Activated CD8-positive, alpha-beta T cell treated with anti-CD3 and anti-CD28 coated beads, Interleukin-2, amount 10 ng/mL, durations not matched to agents 7 days and 5 days (primary cell): Measurements from ENCODE around the gene SMIM36. TPM values are rescaled to one million over a fixed set of nuclear protein-coding genes. Genes with fewer than 3 reads are reported as not detected.
"Not testable (repeated sequence)": the region's sequence is repeated elsewhere in the genome, so short reads cannot be mapped to it uniquely, and the experiment has no call there.

Experiments used
- ATAC-seq: fragments of 150-1000 bp; cut with Tn5 transposase; one replicate; pipeline ENCODE4 v1.10.0; 2021; ENCODE audit warnings: moderate library complexity
- CTCF ChIA-PET: fragments of 350-600 bp; sonication (Branson Sonifier 250); formaldehyde crosslinking; loops from one replicate; lab custom pipeline; 2021; ENCODE audit warnings: antibody characterized with exemption; lab: Charles Lee
- POLR2A ChIA-PET: fragments of 350-600 bp; sonication (Branson Sonifier 250); formaldehyde crosslinking; loops from one replicate; lab custom pipeline; 2021; ENCODE audit warnings: antibody characterized with exemption; lab: Charles Lee
- DNase-seq: peaks from one replicate; pipeline ENCODE4 v3.0.0-alpha.2; 2020
- H3K27ac Mint-ChIP-seq: one replicate; pipeline ENCODE4 v1.8.0; 2021; ENCODE audit warnings: mild to moderate bottlenecking, mixed read lengths
- H3K27me3 Mint-ChIP-seq: one replicate; pipeline ENCODE4 v1.8.0; 2021; ENCODE audit warnings: low read depth, mixed read lengths
- H3K36me3 Mint-ChIP-seq: one replicate; pipeline ENCODE4 v1.8.0; 2021; ENCODE audit warnings: low read depth, mixed read lengths
- H3K4me1 Mint-ChIP-seq: one replicate; pipeline ENCODE4 v1.8.0; 2021; ENCODE audit warnings: low read depth, mixed read lengths
- H3K4me3 Mint-ChIP-seq: one replicate; pipeline ENCODE4 v1.8.0; 2021; ENCODE audit warnings: mild to moderate bottlenecking, mixed read lengths
- H3K9me3 Mint-ChIP-seq: one replicate; pipeline ENCODE4 v1.8.0; 2022; ENCODE audit warnings: mixed read lengths; ENCODE audit not compliant: insufficient read depth
- total RNA-seq, 2 experiments: library from RNA; stranded (reverse); gene quantifications; one replicate each; pipeline ENCODE4 v1.2.3, GENCODE V29; 2021

The SMIM36 gene
- total RNA-seq, 2 experiments from 2014 or later, result not detected

DNA sequence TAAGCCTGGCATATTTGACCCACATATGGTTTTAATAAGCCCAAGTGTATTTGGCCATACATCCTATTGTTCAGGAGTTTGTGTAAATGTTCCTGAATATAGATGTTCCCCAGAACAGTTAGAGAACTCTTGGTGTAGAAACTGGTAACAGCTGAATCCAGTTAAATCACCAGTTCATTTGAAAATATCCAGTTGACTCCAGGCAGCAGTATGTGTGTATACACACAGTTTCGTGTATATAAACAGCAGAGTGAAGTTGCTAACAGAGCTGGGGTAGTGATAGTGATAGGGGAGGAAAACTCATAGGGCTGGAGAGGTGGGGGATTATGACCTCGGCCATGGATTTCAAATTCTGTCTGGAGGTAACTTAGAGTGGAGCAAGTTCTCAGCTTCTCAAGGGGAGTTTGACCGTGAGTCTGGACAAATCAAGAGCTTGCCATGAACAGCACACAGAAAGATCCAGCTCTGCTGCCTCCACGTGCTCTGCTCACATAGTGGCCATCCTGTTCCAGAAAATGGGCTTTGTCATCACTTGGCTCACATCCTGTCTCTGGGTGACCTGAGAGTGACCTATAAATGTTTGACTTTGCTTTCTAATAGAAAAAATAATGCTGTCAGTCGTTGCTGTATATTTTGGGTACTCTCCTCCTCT lies 59.0 kb downstream of the SMIM36 start:
- Mint-ChIP-seq H3K9me3 (no peaks in the 10 kb centered on the region), H3K4me1 (peaks cover 21% of the 10 kb centered on the region), H3K4me3 (no peak overlapping the region), H3K27me3 (peaks cover 16% of the 10 kb centered on the region), H3K27ac (peak overlapping the region; percentile 16), H3K36me3 (no peaks in the 10 kb centered on the region)
- CTCF ChIA-PET, result no interaction called here
- ATAC-seq (no peak), DNase-seq (no peak)
- POLR2A ChIA-PET, result interaction anchor here (0.5 kb wide), 1 partner anchor 64 kb away, joined by 3 read pairs; no protein-coding TSS in a partner anchor

DNA sequence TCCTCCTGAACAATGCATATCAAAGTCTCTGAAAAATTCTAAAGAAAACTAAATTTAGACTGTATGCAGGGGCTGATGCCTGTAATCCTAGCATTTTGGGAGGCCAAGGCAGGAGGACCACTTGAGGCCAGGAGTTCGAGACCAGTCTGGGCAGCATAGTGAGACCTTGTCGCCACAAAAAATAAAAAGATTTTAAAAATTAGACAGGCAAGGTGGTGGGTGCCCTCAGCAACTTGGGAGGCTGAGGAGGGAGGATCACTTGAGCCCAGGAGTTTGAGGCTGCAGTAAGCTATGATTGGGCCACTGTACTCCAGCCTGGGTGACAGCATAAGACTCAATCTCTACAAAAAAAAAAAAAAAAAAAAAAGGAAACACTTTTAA lies 59.5 kb downstream of the SMIM36 start:
- no peaks in the 10 kb centered on the region for H3K9me3 Mint-ChIP-seq
- H3K4me1 Mint-ChIP-seq, result peaks cover 21% of the 10 kb centered on the region
- peaks cover 15% of the 10 kb centered on the region for H3K27me3 Mint-ChIP-seq
- no peaks in the 10 kb centered on the region for H3K36me3 Mint-ChIP-seq
- ChIA-PET CTCF (no interaction called here), POLR2A (interaction anchor here (0.5 kb wide), 1 partner anchor 64 kb away, joined by 3 read pairs; no protein-coding TSS in a partner anchor)
- H3K27ac Mint-ChIP-seq, result no peak overlapping the region
- DNase-seq (no peak), ATAC-seq (no peak)
- no peak overlapping the region for H3K4me3 Mint-ChIP-seq

DNA sequence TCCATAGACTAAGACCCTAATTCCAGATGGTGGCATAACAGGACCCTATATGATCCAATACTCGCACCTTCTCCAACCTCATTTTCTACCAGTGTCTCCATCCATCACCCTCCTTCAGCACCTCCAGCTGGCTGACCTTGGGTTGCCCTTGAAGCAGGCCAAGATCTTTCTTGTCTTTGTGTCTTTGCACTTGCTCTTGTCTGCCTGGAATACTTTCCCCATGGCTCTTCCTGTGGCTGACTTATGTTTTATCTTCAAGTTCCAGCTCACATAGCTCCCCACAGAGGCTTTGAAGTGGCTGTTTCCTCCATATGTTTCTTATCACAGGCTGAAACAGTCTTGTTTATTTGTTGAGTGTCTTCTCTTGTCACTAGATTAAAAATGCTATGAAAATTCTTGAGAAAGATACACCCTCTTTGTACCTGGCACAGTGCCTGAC lies 60.0 kb downstream of the SMIM36 start:
- no peak for ATAC-seq
- Mint-ChIP-seq H3K4me1 (peaks cover 21% of the 10 kb centered on the region), H3K4me3 (no peak overlapping the region), H3K9me3 (no peaks in the 10 kb centered on the region), H3K27ac (no peak overlapping the region), H3K27me3 (peaks cover 12% of the 10 kb centered on the region), H3K36me3 (no peaks in the 10 kb centered on the region)
- CTCF ChIA-PET, result no interaction called here
- DNase-seq, result no peak
- POLR2A ChIA-PET, result no interaction called here

DNA sequence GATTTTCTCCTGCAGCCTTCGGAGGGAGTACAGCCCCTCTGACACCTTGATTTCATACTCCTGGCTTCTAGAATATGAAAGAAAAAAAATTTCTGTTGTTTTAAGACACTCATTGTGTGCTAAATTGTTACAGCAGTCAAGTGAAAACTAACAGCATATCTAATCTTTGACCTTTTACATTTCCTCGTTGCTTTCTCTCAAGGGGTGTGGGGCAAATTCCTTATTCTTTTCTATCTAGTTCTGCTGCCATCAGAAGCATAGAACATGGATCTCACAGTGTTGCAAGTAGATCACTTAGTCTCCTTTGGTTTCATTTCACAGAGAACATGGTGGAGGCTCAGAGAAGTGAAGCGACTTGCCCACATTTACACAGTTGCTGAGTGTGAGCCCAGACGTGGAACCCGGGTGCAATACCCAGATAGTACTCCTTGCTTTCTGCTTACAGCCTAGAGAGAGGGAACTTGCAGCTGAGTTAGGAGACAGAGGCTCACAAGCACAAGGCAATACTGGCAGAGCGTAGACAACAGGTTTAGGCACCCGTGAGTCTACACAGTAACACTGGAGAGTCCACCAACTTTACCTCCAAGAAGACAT lies 60.9 kb downstream of the SMIM36 start:
- H3K27ac Mint-ChIP-seq, result no peak overlapping the region
- no peaks in the 10 kb centered on the region for H3K9me3 Mint-ChIP-seq
- peaks cover 8% of the 10 kb centered on the region for H3K27me3 Mint-ChIP-seq
- CTCF ChIA-PET, result no interaction called here
- no peak for DNase-seq
- no peaks in the 10 kb centered on the region for H3K36me3 Mint-ChIP-seq
- H3K4me3 Mint-ChIP-seq, result no peak overlapping the region
- ATAC-seq, result no peak
- POLR2A ChIA-PET, result no interaction called here
- H3K4me1 Mint-ChIP-seq, result peaks cover 21% of the 10 kb centered on the region

DNA sequence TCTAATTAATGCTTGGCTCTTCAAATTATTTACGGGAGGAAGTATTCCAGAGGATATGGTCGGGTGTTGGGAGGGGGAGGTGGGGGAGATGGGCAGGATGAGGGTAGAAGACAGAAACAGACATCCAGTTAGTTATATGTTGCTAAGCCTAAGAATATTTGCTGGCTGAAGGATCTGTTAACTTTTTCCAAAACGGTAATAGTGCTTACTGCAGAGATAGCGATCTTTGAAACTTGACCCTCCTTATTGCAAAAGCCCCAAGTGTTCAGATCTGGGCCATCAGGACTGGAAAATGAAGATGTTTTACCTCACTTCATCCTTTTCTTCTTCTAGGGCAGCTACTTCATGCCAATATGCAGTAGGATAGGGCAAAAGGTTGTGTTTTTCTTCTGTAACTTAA lies 62.6 kb downstream of the SMIM36 start:
- DNase-seq (no peak), ATAC-seq (no peak)
- ChIA-PET POLR2A (no interaction called here), CTCF (no interaction called here)
- Mint-ChIP-seq H3K27ac (no peak overlapping the region), H3K36me3 (no peaks in the 10 kb centered on the region), H3K27me3 (peaks cover 3% of the 10 kb centered on the region), H3K9me3 (no peaks in the 10 kb centered on the region), H3K4me3 (no peak overlapping the region), H3K4me1 (peaks cover 22% of the 10 kb centered on the region)

DNA sequence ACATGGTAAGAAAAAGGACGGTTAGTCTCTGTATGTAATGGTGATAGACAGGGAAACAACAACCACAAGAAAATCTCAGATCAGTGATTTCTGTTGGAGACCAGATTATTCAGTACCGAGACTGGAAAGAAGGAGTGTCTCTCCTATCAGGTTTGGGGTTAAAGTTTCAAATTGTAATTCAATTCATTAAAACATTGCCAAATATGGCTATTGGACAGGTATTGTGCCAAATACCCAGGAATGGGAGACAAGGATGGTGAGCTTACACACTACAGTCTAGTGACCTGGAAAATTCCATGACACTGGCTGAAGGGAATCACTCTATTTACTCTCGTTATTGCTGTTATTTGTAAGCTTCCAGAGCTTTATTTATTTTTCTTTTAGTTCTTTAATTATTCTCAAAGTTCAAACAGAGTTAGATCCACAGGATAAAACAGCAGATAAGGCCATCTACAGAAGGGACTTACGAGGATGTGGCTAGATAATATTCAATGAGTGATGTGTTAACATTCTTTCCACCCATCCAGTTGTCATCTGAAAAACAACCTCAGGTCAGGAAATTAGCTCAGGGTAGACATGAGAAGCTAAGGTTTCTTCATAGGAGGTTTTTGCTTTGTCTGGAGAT lies 64.6 kb downstream of the SMIM36 start:
- no peak for ATAC-seq
- POLR2A ChIA-PET, result no interaction called here
- CTCF ChIA-PET, result interaction anchor here (1.2 to 1.4 kb wide), 2 partner anchors 80 to 155 kb away, joined by 3 read pairs; no protein-coding TSS in a partner anchor

DNA sequence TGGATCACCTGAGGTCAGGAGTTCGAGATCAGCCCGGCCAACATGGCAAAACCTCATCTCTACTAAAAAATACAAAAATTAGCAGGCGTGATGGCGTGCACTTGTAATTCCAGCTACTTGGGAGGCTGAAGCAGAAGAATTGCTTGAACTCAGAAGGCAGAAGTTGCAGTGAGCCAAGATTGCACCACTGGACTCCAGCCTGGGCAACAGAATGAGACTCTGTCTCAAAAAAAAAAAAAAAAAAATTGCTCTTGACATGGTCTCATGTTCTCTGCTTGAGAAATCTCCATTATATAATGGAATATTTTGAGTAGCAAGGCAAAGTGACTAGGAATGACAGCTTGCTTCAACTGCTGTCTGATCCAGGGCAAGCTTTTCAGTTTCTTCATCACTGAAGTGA lies 65.2 kb downstream of the SMIM36 start:
- CTCF ChIA-PET, result interaction anchor here (1.2 to 1.4 kb wide), 2 partner anchors 81 to 156 kb away, joined by 3 read pairs; no protein-coding TSS in a partner anchor
- DNase-seq, H3K4me3 Mint-ChIP-seq, H3K27me3 Mint-ChIP-seq, H3K27ac Mint-ChIP-seq, ATAC-seq, H3K9me3 Mint-ChIP-seq, H3K4me1 Mint-ChIP-seq, POLR2A ChIA-PET, H3K36me3 Mint-ChIP-seq: not testable (repeated sequence)

More for the DNA sequence above, 64.6 kb downstream of the SMIM36 start:
- Mint-ChIP-seq H3K4me3 (no peak overlapping the region), H3K27me3 (peaks cover 3% of the 10 kb centered on the region), H3K4me1 (peaks cover 11% of the 10 kb centered on the region), H3K9me3 (no peaks in the 10 kb centered on the region), H3K27ac (no peak overlapping the region), H3K36me3 (no peaks in the 10 kb centered on the region)
- DNase-seq, result no peak

DNA sequence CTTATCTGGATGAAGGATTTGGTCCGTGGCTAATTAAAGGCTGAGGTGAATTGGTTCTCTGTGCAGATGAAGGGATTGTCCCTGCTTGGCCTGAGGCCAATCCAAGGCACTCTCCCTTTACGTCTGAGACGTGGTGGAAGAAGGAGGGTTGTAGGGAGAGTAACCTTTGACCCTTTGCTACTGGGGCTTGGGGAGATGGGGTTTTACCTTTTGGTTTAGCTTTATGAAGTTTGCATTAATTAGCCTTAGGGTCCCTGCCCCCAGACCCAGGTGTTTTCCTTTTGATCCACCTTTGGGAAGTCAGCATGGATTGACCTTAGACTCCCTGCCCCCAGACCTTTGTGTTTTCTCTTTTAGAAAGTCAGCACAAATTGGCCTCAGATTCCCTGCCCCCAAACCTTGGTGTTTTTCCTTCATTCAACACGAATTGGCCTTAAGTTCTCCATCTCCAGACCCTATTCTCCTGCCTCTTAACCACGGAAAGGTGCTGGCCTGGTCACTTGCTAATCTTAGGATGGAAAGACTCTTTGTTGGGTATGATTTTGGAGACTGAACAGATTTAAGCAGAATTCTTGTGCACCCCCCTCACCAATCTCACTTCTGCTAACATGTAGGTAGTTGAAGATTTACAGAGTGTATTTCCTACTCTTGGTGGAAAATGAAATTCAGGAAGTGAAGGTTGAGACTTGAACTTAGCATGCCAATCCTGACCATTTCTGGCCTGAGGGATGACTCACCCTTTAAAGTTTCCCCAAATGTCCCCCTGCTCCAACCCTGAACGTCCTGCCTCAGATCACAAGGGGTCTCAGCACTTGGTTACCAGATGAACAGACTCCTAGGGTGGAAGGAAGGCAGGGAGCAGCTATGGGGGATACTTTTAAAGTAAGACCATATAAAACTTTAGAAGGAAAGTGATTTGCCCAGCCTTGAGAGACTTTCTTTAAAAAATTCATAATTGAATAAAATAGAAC lies 66.5 kb downstream of the SMIM36 start:
- Mint-ChIP-seq H3K4me1 (peaks cover 3% of the 10 kb centered on the region), H3K4me3 (no peak overlapping the region), H3K9me3 (no peaks in the 10 kb centered on the region), H3K27me3 (peaks cover 4% of the 10 kb centered on the region), H3K27ac (peak overlapping the region; percentile 43), H3K36me3 (no peaks in the 10 kb centered on the region)
- DNase-seq (no peak), ATAC-seq (no peak)
- POLR2A ChIA-PET, result no interaction called here
- CTCF ChIA-PET, result no interaction called here

DNA sequence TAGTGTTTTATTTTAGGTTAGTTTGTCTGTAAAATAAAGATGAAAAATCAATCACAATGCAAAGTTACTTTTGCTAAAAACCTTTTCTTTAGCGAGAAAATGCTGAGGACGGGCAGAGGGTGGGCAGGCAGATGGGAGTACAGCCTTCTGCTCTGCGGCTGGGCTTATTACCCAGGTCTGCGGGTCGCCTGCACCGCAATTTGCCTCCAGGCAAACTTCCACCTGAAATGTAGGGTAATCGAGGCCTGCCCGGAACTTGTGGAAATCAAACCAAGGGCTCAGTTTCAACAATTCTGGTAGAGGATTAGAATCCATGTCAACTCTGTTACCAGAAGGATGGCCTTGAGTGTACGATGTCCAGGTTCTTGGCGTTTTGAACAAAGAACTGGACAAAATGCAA lies 67.3 kb downstream of the SMIM36 start:
- DNase-seq (no peak), ATAC-seq (no peak)
- CTCF ChIA-PET, result no interaction called here
- peaks cover 6% of the 10 kb centered on the region for H3K27me3 Mint-ChIP-seq
- H3K4me1 Mint-ChIP-seq, result peaks cover 3% of the 10 kb centered on the region
- no peaks in the 10 kb centered on the region for H3K36me3 Mint-ChIP-seq
- no peak overlapping the region for H3K27ac Mint-ChIP-seq
- H3K4me3 Mint-ChIP-seq, result no peak overlapping the region
- POLR2A ChIA-PET, result no interaction called here
- H3K9me3 Mint-ChIP-seq, result no peaks in the 10 kb centered on the region

DNA sequence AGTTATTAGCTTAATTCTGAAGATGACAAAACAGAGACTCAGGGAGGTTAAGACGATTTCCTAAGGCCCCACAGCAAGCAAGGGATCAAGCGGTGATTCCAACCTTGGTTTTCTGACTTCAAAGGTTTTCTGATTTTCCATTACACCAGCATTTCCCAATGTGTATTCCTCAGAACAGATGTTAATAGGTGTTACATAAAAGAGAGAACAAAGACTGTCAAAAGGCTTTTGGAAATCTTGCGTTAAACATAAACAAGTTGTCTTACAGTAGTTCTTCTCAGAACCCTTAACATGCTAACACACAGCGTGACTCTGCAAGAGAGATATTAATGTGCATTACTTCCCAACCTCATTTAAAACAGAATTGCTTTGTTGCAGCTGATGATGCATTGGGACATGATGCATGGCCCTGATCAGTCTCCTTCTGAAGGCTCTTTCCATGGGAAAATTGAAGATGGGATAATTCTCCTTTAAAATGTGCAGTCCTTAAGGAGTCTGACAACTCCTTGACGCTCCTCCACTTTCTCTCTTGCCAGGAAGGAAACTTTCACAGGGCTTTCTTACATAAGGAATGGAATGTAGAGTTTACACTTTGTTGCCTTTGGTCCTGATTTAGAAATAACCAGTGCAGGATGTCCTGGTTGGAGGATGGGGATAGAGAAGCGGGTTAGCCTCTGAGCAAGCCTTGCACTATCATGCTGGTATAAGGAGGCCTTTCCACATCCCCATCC lies 68.1 kb downstream of the SMIM36 start:
- Mint-ChIP-seq H3K9me3 (no peaks in the 10 kb centered on the region), H3K27me3 (peaks cover 7% of the 10 kb centered on the region), H3K27ac (no peak overlapping the region), H3K36me3 (no peaks in the 10 kb centered on the region), H3K4me1 (peaks cover 3% of the 10 kb centered on the region), H3K4me3 (no peak overlapping the region)
- POLR2A ChIA-PET, result no interaction called here
- no peak for ATAC-seq
- DNase-seq, result no peak
- CTCF ChIA-PET, result interaction anchor here (1.0 kb wide), 1 partner anchor 9 kb away, joined by 3 read pairs; no protein-coding TSS in a partner anchor

DNA sequence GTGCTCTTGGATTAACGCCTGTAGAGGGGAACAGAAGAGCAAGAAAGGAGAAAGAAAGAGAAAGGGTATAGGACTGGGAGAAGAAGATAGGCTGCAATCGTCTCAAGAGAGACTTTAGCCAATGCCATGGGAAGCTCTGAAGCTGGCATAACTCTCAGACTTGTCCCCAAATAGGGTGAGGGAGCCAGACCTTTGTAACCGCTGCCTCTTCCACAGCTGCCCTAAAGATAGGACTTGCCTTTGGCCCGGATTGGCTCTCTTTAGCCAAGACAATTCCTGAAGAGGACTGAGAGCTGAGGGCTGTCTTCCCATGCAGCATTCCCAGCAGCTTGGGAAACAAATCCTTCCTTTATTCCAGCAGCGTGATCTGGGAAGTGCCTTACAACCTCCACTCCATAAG lies 68.8 kb downstream of the SMIM36 start:
- Mint-ChIP-seq H3K27ac (no peak overlapping the region), H3K36me3 (no peaks in the 10 kb centered on the region), H3K4me1 (peaks cover 3% of the 10 kb centered on the region), H3K27me3 (peaks cover 8% of the 10 kb centered on the region), H3K9me3 (no peaks in the 10 kb centered on the region), H3K4me3 (no peak overlapping the region)
- no peak for DNase-seq
- CTCF ChIA-PET, result interaction anchor here (1.0 kb wide), 1 partner anchor 9 kb away, joined by 3 read pairs; no protein-coding TSS in a partner anchor
- ATAC-seq, result no peak
- POLR2A ChIA-PET, result no interaction called here
